NCI-H1436 (cell line): ENCODE results near the gene MAP2K5.

Experiments
- DNase-seq: peaks from one replicate; lab custom pipeline; 2025; lab: John Stamatoyannopoulos, UW

The MAP2K5 gene

DNA sequence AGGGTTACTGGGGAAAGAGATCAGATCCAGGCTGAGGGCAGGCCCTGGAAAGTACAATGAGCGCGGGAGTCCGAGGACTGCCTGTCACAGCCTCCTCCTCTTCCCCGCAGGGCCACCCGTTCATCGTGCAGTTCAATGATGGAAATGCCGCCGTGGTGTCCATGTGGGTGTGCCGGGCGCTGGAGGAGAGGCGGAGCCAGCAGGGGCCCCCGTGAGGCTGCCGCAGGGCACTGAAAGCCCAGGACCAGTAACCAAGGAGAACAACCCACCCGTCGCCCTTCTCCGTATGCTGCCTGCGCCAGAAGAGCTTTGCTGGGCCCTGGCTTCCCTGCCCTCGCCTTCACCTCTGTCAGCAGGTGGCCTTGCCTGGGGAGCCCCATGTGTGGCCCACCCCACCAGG, 264.0 kb downstream of the MAP2K5 start:
- no peak for DNase-seq

DNA sequence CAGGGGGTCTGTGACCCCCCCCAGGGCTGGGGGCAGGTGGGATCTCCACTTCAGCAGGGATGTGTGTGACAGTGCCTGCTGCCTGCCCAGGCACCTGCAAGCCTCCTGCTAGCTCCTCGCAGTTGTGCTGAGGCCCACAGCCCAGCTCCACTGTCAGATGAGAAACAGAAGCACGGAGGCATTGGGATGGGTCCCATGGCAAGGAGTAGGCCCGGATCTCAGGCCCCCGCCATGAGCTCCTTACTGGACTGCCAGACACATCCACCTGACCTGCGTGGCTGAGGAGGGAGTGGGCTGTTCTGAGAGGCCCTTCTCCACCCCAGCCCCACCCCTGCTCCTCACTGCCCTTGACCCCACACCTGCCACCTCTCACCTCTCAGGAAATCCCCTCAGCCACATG, 264.6 kb downstream of the MAP2K5 start:
- DNase-seq: no peak

DNA sequence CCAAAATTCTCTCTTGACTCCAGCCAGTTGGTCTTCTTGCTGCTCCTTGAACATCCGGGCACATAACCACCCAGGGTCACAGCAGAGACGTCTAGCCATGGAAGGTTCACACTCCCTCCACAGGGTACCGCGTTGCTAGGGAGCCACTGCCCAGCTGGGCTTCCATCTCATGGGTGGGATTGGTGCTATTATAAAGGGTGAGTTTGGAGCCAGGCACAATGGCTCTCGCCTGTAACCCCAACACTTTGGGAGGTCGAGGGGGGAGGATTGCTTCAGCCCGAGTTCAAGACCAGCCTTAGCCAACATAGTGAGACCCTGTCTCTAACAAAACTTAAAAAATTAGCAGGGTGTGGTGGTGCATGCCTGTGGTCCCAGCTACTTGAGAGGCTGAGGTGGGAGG, 265.3 kb downstream of the MAP2K5 start:
- no peak for DNase-seq

DNA sequence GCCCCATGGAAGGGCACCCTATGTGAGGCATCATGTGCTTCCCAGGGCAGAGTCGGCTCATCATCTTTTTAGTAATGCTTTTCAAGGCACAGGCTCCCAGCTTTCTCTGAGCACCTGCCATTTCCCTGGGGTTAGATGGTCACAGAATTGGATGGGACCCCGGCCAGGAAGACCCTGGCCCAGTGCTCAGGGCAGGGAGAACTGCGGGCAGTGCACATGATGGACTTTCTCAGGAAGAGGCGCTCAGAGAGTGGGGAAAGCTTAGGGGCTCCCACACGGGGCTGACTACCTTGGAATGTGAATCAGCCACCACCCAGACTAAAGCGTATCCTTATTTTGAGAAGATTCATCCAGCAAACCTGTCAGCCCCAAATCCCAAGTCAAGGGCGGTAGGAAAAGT, 266.3 kb downstream of the MAP2K5 start:
- no peak for DNase-seq

DNA sequence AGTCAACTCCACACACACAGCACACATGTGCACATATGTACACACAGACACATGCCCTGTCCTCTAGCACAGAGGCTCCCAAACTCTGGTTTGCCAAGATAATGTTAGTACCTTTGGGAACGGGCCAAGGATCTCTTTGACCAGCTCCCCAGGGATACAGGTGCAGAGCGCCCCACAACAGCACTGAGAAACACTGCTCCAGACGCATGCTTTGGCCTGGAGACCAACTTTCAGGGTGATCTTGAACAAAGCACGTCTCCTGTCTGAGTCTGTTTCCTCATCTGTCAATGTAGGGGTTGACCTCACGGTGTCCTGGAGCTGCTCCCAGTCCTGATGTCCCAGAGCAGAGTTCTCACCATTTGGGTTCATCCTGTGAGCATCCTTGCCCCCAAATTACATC, 266.9 kb downstream of the MAP2K5 start:
- no peak for DNase-seq

DNA sequence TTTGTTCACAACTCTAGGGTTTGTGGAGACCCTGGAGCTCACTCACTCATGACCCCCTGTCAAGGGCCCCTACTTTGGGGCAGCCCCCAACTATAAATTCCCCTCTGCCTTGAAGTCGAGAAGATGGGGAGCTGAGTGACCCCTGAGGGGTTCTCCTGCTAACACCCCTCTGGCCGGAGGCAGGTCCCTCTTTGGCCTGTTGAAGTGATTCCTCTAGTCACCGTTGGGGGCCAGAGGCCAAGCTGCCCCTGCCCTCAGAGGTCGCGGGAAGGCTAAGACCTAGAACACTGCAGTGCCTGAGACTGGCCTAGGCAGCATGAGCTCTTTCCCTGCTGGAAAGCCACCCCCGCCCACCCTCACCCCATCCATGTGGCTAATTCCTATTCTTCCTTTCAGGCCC, 267.4 kb downstream of the MAP2K5 start:
- no peak for DNase-seq

DNA sequence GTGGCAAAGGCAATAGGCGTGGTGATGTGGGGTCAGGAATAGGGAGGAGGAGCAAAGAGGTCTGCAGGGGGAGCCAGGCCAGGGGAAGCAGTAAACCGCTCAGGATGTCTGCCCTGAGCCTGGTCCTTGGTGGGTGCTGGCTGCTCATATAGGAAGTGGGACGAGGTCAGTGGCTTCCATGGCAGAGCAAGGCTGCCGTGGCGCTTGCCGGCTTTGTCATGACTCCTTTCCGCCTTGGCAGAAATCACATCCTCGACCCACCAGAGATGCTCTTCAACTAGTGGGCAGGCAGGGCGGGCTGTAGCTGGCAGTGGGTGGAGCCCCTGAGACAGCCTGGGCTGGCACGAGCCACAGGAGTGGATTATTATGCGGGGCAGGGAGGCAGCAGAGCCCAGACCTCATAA, 269.7 kb downstream of the MAP2K5 start:
- no peak for DNase-seq

DNA sequence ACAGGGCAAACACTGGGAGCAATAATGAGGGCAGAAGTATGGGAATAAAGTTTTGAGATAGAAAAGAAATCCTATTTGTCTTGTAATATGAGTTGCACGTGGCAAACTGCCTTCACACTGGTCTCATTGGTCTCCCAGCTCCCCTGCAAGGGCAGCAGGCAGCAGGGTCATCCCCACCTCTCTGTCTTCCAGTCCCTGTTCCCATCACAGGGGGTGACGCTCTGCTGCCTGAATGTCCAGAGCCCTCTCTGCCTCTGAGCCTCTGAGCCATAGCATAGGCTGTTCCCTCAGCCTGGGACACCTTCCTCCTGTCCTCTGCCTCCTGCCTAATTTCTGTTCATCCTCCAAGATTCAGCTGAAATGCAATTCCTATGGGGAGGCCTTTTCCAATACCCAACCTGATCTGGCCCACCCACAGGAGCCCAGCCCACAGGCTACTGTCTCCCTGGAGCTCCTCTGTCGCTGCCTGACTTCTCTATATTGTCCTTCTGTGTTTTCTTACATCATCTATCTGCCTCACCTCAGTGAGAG, 270.7 kb downstream of the MAP2K5 start:
- DNase-seq: no peak

DNA sequence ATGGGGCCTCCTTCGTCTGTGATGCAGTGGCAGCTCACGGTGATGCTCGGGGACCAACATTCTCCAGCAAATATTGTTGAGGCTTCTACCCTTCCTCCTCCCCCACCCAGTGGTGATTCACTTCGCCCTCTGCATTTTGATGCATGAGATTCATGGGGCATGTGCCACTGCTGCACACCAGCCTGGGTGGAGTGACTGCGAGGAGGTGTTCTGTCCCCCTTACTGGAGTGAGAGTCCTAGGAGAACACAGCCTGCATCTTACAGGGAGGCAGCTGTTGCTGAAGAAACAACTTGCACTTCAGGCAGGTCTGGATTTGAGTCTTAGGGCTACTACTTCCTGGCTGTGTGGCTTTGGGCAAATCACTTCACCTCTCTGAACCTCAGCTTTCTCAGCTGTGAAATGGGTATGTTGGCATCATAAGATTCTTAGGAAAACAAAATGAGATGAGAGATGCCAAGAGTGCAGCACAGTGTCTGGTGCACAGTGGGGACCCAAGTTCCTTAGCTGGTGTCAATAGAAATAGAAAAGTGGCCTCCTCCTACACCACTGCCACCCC, 272.6 kb downstream of the MAP2K5 start:
- no peak for DNase-seq

DNA sequence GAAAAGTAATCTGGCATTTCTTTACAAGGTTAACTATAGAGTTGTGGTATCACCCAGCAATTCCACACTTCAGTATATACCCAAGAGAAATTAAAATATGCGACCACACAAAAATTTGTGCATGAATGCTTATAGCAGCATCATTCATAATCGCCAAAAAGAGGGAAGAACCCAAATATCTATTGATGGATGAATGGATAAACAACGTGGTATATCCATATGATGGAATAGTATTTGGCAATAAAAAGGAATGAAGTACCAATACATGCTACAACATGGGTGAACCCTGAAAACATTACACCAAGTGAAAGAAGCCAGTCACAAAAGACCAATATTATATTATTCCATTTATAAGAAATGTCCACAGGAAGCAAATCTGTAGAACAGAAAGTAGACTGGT, 274.2 kb downstream of the MAP2K5 start:
- DNase-seq: no peak

DNA sequence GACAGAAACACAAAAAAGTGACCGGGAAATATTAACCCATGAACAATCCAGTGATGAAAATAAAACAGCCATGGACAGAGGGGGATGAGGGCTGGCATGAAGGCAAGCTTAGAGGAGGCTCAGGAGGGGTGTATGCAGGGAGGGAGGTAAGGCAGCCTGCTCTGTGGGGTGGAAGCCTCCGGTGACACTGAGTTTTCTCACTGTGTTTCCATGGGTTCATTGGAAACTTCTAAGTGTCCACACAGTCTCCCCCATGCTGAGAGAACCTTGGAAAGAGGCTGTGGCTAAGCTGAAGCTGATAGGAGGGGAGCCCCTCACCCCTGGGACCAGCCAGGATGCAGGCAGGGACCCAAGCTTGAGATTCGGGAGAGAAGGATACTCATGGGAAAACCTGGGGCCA, 276.0 kb downstream of the MAP2K5 start:
- DNase-seq: no peak

DNA sequence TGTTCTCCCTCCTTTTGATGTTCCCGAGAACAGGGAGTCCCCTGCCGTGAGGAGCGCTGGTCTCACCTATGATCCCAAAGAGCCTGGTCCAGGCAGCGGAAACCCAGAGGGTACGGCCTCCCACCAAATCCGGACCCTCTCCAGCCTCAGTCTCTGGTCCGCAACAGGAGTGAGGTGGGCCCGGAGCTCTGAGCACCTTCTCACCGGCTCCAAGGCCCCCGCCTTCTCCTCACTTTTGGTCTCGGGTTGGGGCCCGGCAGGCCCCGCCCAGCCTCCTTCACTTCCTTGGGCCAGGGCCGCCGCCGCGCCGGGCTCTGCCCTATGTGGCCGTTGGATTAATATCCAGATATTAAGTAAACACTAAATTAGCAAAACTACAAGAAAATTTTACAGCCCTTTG, 277.1 kb downstream of the MAP2K5 start:
- no peak for DNase-seq

DNA sequence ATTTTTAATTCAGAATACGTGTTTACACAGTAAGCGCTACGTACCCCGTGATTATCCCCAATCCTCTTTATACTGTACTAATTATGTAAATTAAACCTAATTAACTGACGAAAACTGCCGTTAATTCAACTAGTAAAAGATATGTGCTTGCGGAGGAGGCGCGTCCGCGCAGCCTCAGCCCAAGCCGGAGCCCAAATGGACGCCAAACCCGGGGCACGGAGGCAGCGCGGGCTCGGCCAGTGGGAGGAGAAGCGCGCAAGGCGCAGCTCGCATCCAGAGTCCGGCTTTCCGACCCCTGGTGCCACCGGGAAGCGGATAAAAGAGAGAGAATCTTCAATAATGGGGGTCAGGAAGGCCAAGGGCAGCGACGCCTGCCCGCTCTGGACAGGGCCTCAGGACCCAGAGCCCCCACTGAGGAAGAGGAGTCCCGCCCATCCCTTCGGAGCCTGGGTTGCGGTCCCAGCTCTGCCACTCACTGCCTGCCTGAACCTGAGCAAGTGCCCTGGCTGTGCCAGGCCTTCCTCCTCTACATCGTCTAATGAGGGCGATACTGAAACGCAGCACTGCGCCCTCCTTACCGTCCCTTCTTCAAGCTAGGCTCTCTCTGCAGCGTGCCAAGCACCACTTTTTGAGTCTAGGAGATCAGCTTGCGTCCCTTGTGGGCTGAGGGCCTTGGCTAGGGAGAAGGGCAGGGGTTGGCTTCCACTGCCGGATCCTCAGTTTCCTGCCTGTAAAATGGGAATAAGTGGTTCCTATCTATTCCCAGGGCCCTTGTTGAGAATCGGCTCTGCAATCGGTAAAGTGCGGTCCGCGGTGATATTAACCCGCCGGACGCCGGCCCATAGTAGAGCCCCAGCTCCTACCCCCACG, 277.9 kb downstream of the MAP2K5 start:
- DNase-seq: no peak

DNA sequence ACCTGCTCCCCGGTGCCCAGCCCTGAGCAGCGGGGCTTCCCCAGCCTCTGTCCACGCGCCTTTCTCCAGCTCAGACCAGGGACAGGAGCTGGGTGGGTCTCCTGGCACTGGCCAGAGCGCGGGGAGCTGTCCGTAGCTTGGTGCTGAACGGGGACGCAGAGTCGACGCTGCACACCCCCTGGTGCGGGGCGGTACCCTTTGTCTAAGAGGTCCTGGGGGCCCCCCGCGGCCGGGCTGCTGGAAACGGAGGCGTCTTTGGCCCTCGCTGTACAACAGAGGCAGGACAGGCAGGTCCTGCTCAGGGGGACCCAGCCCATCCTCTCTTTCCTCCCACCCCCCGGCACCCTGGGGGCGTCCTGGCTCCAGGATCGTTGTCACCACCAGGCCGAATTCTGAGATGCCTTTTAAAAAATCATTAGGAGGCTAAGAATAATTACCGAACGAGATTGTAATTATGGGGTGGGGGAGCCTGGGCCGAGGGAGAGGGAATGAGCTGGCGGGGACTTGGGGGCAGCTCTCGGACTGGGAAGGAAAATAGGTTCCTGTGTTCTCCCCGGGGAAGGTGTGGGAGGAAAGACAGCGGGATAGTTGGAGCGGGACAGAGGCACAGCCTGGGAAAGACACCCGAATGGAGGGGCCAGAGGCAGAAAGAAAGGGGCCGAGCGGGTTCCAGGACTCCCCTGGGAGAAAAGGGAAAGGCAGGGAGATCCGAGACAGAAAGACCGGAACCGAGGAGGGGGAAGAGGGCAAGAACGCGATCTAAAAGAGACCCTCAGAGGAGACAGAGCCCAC, 278.7 kb downstream of the MAP2K5 start:
- DNase-seq: no peak

DNA sequence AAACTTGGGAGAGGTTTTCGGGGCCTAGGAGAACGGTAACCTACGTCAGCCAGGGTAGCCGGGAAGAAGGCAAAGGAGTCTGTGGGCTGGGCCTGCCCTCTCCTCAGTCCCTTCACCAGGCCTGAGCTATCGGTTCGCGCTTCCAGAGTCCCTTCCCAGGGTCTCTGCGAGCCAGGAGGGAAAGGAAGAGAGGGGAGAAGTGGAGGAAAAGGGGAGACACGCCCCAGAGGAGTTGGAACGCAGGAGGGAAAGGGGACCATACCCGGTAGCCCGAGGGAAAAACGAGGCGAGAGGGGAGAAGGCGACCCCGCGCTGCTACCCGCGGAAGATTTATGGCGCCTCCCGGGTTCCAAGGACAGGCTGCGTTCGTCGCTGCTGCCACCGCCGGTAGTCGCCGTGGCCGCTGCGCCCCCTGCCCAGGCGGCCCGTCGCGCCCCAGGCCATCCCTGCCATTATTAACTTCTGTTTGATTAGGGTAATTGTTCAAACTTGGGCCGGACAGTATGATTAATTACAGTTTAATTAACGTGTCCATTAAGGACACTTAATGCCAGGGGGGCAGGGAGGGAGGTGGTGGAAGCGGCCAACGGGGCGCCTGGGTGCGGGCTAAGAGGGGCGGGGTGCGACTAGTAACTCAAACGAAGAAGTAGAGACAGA, 279.4 kb downstream of the MAP2K5 start:
- no peak for DNase-seq

DNA sequence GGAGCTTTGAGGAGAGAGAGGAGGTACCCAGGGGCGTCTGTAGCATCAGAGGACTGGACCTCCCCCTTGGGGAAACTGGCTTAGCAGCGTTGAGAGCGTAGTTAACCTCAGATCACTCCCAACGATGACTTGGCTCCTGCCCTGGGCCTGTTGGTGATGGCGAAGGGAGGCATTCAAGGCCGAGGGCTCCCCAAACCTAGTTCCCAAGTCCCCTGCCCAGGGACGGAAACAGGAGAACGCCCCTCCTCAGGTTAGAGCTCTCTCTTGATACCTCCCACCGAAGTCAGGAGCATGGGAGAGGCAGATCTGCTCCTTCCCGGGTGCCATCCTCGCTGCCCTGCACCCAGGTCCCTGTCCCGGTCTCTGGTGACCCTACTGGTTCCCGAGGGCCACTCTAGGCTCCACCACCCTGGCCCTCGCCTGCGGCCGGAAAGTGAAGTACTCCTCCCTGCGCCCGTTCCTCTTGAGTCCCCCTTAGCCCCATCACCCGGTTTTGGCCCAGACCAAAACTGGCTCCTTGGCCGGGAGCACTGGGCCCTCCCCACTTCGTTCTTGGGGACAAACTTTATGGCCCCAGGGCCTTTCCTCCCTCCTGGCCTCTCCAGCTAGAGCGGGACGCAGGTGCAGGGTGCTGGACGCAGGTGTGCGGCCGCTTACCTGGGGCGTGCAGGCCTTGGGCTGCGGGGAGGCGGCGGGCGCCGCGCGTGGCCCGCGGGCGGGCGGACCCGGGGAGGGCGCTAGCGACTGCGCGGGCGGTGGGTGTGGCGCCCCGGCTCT, 280.2 kb downstream of the MAP2K5 start:
- DNase-seq: no peak

DNA sequence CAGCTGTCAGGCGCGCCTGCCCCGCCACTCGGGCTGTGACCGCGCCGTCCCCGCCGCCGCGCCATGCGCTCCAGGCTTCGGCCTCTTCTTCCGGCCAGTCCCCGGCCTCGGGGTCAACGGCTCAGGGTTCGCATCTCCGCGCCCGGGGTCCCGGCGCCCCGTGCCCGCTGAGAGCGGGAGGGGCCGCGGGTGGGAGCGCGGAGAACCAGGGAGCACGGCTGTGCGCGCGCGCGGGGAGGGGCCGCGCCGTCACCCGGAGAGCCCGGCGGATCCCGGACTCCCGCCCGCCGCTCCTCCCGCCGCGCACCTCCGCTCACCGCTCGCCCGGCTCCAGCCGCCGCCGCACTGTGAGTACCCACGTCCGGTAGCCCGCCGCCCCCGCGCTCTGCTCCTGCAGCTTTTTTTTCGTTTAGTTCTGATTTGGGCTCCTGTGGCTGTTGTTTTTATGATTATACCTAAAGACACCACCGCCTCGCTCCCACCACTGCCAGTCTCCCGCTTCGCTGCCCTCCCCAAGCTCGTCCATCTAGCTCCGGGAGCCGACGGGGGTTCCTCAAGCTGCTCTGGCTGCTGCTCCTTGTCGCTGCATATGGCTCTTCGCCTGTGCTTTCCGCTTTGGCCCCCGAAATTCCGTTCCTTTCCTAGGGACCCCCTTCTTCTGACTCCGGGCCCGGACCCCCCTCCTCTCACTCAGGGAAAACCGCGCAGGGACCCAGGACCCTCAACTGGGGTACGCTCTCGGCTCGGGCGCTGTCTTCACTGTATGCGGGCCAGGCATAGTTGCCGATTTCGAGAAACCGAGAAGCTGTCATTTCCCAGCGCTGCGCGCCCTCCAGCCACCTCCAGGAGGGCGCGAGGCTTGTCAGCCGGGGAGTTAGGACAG, 281.1 kb downstream of the MAP2K5 start:
- DNase-seq: no peak

DNA sequence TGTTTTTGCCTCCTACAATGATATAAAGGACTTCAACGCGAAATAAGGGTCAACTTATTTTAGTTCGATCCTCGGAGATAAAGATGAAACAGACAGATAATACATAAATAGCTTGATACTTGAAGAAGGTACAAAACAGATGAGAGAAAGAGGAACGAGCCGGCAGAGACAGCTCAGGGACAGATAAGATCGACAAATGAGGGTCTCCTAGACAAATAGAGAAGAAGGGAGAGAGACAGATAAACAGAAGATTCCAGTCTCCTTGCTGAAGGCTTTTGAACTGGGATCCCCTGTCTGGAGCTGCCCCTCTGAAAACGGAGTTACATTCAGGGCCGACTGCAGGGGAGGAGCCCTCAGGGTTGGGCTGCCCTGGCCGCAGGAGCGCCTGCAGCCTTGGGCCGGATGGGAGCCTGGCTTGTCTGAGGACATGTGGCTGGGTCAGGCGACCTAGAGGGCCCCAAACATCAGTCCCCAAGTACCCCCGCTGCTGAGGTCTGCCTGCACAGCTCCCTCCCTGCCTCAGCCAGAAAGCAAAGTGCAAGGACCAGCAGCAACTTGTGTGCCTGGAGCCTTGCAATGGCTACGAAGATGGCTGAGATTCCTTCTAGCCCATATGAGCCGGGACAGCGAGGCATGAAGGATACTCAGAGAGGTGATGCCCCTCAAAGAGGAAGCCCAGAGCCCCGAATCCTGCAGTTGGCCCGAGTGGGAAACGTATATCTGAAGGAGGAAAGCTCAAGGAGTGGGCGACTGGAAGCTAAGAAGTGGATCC, 281.9 kb downstream of the MAP2K5 start:
- DNase-seq: no peak

DNA sequence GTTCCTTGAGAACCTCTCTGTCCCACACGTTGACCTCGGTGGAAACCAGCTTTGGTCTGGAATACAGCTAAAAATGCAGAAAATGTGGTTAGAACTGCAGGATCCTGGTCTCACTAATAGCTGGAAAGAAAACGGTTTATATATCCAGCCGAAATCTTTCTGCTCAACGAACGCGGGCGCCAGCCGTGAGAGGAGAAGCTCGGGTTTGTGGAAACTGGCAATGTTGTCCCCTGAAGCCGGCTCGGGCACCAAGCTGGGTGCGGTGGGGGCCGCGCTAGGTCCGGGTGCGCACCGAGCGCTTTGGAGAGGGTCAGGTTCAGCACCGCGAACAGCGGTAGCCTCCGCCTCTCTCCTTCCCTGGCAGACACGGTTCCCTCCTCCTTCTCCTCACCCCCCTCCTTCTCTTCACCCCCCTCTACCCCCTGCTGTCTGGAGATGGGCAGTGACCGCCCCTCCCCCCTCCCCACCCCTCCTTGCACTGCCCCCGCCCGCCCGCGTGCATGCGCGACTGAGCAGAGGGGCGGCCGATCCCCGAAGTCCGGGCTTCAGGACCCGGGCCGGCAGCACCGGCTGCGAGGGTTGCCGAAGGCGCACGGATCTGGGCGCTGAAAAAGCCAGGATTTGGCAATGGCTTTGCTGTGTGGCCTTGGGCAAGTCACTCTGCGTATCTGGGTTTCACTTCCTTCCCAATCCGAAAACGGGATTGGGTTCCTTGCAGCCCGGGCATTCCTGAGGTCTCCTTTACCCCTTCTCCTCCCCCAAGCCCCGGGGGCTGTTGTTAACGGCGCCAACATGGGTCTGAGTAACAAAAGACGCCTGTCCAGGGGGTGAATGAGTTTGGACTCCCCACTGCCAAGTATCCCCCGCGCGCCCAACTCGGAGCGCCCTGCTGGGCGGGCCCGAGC, 282.7 kb downstream of the MAP2K5 start, which contains the start of gene SKOR1:
SKOR1 (plus strand) TSS at position 534 of the 905 bp plus-strand sequence; CDS start at position 628, 94 bp downstream.
- no peak for DNase-seq
